Stimulated activated CD8-positive, alpha-beta memory T cell treated with anti-CD3 and anti-CD28 coated beads, Interleukin-7, amount 100 ng/mL, for 4 hours (primary cell): ENCODE measurements around the gene FSD2.
"Not testable (repeated sequence)": the region's sequence is repeated elsewhere in the genome, so short reads cannot be mapped to it uniquely, and the experiment has no call there.

ENCODE experiments used
- DNase-seq, 2 donors: peaks; one replicate each; pipeline ENCODE4 v3.0.0-alpha.2; 2020; ENCODE audit warnings: low read depth in 2 of 2

FSD2 gene

GRCh38 chr15:82798104-82798503 is 7.8 kb downstream of the FSD2 start:
- DNase-seq = no peak

DNA sequence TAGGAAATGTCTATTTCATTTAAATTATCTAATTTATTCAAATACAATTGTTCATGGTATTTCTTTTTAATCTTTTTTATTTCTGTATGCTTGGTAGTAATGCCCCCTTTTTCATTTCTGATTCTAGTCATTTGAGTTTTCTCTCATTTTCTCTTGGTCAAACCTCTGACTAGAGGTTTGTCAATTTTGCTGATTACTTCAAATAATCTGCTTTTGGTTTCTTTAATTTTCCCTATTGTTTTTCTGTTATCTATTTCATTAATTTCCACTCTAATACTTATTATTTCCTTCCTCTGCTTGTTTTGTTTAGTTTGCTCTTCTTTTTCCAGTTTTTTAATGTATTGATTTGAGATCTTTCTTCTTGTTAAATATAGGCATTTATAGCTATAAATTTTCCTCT is 12.1 kb downstream of the FSD2 start:
- DNase-seq = no peak

- no peak for DNase-seq
Measured at GRCh38 chr15:82792068-82792467, 13.8 kb downstream of the FSD2 start.

GRCh38 chr15:82790321-82790720 is 15.5 kb downstream of the FSD2 start:
- no peak for DNase-seq

GRCh38 chr15:82789491-82789890 is 16.4 kb downstream of the FSD2 start:
- no peak for DNase-seq

- no peak for DNase-seq
Measured at GRCh38 chr15:82788496-82788895, 17.4 kb downstream of the FSD2 start.

GRCh38 chr15:82781349-82781748 is 24.5 kb downstream of the FSD2 start:
- no peak for DNase-seq

DNA sequence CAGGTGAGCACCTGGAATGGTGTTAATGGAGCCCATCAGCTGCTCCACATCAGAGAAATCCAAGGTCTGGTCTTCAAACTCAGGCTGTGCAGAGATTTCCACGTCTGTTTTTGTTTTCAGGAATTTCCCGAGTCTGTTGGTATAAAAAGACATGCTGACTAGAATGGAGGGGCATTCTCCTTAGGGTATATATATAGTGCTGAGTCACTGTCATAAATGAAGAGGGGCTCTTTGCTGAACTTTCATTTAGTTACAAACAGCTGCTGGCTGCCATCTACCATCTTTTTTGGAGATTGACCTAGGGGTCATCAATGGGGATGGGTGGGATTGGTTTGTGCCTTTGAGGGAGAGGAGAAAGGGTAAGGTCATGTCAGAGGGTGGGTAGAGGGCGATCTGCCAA is 27.1 kb downstream of the FSD2 start:
- DNase-seq = no peak

- DNase-seq = no peak
Measured at GRCh38 chr15:82774496-82774895, 31.4 kb downstream of the FSD2 start.

DNA sequence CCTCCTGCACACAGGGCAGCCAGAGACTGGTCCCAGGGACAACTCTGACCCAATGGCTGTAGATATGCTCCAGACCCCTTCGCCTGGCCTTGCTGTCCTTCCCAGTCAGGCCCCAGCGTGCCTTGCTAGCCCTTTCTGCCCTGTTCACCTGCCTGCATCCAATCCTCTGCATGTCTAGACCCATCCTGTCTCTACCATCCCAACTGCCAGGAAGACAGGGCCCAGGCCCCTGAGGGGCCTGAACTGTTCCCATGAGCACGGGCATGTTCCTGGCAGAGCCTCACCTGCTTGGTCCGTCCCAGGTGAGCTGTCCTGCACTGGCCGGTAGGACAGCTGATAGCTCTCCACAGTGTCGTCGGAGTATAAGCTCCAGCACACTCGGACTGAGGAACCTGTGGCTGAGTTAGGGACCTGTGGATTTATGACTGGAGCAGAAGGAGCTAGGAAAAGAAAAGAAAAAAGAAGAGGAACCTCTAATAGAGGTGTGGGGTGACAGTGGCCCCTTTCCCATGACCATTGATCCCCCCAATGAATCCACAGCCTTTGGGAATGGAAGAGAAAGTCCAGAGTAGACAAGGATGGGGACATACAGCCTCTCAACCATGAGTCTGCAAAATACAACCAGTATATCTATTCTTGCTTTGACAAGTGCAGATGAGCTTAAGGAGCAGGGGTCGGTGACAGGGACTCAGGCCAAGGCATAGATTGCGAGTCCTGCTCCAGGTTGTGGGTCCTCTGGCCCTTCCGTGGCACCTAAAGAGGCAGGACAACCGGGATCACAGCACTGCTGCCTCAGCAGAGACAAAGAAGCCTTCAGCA is 33.9 kb downstream of the FSD2 start:
- no peak for DNase-seq

DNA sequence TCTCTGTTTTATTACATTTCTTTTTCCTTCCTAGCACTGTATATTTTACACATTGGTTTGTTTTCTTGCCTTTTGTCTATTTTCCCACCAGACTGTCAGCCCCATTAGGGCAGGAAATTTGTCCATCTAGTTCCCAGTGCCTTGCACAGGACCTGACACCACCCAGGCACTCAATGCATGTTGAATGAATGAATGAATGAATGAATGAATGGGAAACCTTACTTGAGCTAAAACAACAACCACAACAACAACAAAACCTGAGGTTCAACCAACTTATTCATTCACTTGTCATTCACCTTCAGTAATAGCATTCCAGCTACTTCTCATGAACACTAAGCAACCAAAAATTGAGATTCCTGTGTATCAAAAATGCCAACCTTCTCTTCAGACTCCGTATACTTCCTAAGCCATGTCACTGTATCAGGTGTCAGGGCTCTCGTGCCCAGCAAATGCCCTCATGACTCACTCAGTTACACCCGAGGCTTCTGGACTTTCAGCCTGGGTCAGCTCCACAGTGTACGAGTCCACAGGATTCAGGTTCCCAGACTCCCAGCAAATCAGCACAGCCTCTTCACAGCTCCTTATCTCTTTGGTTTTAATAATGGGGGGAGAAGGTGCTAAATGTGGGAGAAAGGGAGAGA is 37.3 kb downstream of the FSD2 start:
- DNase-seq = no peak

DNA sequence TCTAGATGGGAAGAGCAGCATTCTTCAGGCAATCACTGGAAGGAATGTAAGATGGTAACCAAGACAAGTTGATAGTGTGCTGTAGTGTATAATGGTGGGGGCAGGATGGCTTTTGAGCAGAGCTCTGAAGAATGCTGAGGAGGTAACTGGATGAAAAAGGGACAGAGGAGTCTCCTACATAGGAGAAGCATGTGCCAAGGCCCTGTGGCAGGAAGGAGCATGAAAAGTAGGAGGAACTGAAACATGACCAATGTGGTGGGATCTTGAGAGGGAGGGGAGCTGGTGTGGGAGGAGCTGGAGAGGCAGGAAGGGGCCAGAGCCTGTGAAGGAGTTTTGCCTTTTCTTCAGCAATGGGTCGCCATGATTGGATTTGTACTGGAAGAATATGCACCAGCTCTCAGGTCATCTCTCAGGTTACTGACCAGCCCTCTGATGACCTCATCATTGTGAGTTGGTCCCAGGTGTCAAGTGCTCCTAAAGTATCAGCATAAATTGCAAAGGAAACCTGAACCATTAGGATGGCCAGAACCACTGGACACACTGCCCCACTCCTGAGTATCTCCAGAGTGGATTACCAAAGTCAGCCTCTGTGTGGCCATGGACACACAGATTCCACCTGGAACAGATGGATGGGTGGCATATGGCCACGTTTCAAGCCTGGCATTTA is 38.6 kb downstream of the FSD2 start:
- DNase-seq = no peak

GRCh38 chr15:82766201-82766600 is 39.7 kb downstream of the FSD2 start:
- not testable (repeated sequence) for DNase-seq

DNA sequence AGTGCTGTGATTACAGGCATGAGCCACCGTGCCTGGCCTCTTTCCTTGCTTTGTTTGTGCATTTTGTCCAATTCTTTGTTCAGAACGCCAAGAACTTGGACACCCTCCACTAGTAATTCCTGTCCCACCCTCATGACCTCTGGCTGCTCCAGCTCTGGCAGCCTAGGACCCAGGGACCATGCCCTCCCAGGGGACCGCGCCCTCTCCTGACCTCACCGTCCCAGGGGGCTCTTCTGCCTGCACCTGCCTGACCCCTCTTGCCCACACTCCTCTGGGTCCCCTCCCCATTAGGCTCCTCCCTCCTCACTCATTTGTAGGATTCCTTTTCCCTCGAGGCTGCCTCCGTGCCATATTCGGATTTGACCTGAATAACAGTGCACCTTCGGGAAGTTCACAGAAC is 41.1 kb downstream of the FSD2 start:
- DNase-seq = no peak

DNA sequence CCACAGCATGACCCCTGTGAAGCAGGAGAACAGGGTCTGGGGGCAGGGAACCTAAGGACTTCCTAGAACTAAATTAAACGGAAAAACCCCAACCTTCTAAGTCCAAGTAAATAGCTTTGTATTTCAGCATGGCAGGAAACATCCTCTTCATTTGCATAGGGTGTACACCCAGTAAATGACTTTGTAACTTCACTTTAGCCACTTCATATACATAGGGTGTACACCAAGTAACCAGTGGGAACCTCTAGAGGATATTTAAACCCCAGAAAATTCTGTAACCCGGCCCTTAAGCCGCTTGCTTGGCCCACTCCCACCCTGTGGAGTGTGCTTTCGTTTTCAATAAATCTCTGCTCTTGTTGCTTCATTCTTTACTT is 41.8 kb downstream of the FSD2 start:
- no peak for DNase-seq

DNA sequence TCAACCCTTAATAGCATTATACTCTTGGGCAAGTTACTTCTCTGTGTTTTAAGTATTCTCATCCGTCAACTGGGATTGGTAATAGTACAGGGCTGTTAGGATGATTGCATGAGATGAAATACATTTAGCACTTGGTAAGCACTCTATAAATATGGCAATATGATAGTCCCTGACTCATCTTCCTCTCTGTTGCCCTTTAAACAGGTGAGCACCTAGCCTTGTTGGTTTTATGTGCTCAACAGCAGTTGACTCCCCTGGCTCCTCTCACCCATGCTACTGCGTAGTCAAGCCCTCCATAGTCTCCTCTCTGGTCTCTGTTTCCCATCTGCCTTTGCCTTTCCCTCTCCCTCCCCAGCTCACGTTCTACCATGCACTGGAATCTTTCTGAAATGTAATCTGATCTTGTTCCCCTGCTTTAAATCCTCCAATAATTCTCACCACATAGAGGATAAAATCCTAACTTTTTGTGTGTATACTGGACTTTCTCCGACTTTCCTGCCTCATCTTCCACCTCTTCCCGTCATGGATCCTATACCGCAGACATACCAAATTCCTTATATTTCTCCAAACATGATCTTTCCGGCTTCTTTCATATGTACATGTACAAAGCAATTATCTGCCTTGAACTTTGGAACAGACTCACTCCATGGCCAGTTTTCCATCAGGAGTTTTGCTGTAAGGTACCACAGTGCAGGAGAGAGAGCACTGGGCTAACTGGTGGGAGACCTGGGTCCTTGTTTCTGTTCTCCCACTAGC is 42.3 kb downstream of the FSD2 start:
- DNase-seq = no peak

DNA sequence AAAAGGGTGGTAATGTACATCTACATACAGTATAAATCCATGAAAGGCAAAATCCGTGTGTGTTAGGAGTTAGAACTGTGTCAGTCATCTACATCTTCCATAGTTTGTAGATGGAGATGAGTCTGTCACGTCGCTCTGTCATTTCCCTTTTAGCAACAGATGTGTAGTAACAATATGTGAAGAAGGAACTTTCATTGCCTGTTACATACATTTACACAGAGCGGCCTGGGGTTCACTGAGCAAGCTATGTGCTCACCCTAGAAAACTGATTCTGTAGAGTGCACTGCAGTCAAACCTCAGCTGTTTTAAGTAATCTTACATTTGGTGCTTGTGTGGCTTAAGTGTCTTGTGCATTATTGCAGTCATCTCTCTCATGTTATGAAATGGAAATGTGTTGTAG is 54.6 kb downstream of the FSD2 start:
- DNase-seq = no peak

- DNase-seq = no peak
Measured at GRCh38 chr15:82750831-82751180, 55.1 kb downstream of the FSD2 start.

- DNase-seq = peak; percentile 81 to 85
Measured at GRCh38 chr15:82749951-82750830, 55.7 kb downstream of the FSD2 start.

DNA sequence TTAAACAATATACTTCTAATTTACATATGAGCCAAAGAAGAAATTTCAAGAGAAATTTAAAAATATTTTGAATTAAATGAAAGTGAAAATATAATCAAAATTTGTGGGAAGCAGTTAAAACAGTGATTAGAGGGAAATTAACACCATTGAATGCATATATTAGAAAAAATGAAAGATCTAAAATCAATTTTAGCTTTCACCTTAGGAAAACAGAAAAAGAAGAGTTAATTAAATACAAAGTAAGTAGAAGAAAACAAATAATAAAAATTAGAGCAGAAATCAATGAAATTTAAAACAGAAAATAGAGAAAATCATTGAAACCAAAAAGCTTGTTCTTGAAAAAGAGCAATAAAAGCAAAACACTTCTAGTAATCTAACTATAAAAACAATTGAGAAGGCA is 57.6 kb downstream of the FSD2 start:
- DNase-seq = no peak

- no peak for DNase-seq
Measured at GRCh38 chr15:82743810-82744209, 62.1 kb downstream of the FSD2 start.
